PC-9 (cell line): ENCODE results near the gene CYP24A1. TPM values are rescaled to one million over a fixed set of nuclear protein-coding genes. Genes with fewer than 3 reads are reported as not detected.
A peak's percentile ranks its signal among the peaks of the same experiment; 100 is the strongest.

Experiments
- BruUV-seq: library from RNA; stranded (reverse); fragments of 400-500 nt; replicated peaks from 2 replicates; lab custom pipeline; 2021; lab: Mats Ljungman, UMichigan
- CTCF ChIA-PET: fragments of 300-600 bp; sonication (Branson Sonifier 250); formaldehyde crosslinking; loops from one replicate; lab custom pipeline; 2022; ENCODE audit warnings: antibody characterized with exemption; lab: Charles Lee
- POLR2A ChIA-PET: fragments of 300-600 bp; sonication (Branson Sonifier 250); formaldehyde crosslinking; loops from one replicate; lab custom pipeline; 2022; ENCODE audit warnings: antibody characterized with exemption; ENCODE audit not compliant: unreplicated experiment; lab: Charles Lee
- DNase-seq, 2 experiments: peaks; one replicate each; pipeline versions ENCODE4 v3.0.0 to v3.0.0-alpha.2; 2015 to 2022; ENCODE audit warnings: mixed read lengths in 1 of 2
- H2AFZ ChIP-seq: fragments of 200-600 bp; sonication (generic); 2 replicates; pipeline ENCODE4 v1.8.1; 2017; ENCODE audit warnings: antibody characterized with exemption
- H3F3A ChIP-seq: fragments of 200-600 bp; sonication (generic); 2 replicates; pipeline ENCODE4 v1.8.1; 2017; ENCODE audit warnings: antibody characterized with exemption, mild to moderate bottlenecking, low read depth; ENCODE audit not compliant: insufficient read depth
- H3K27ac ChIP-seq: fragments of 200-600 bp; sonication (generic); 2 replicates; pipeline ENCODE4 v1.6.1; 2016; ENCODE audit warnings: mixed run types
- H3K27me3 ChIP-seq: fragments of 200-600 bp; sonication (generic); 2 replicates; pipeline ENCODE4 v1.6.1; 2016; ENCODE audit warnings: low read depth, mixed run types; ENCODE audit not compliant: insufficient read depth
- H3K36me3 ChIP-seq: fragments of 200-600 bp; sonication (generic); 2 replicates; pipeline ENCODE4 v1.6.1; 2016; ENCODE audit warnings: low read depth, mixed run types
- H3K4me1 ChIP-seq: fragments of 200-600 bp; sonication (generic); replicated peaks from 2 replicates; pipeline ENCODE4 v1.6.1; 2016; ENCODE audit warnings: mixed run types; ENCODE audit not compliant: insufficient read depth
- H3K4me2 ChIP-seq: fragments of 200-600 bp; sonication (generic); 2 replicates; pipeline ENCODE4 v1.6.1; 2017; ENCODE audit warnings: mixed run types
- H3K4me3 ChIP-seq: fragments of 200-600 bp; sonication (generic); 2 replicates; pipeline ENCODE4 v1.6.1; 2016; ENCODE audit warnings: mixed run types
- H3K79me2 ChIP-seq: fragments of 200-600 bp; sonication (generic); 2 replicates; pipeline ENCODE4 v1.6.1; 2017; ENCODE audit warnings: low read depth, mixed run types
- H3K9me2 ChIP-seq: fragments of 200-600 bp; sonication (generic); 2 replicates; pipeline ENCODE4 v1.8.1; 2017; ENCODE audit warnings: mild to moderate bottlenecking; ENCODE audit not compliant: insufficient read depth
- H3K9me3 ChIP-seq: fragments of 200-600 bp; sonication (generic); 2 replicates; pipeline ENCODE4 v1.8.1; 2016; ENCODE audit warnings: low read depth; ENCODE audit not compliant: insufficient read depth
- H4K20me1 ChIP-seq: fragments of 200-600 bp; sonication (generic); 2 replicates; pipeline ENCODE4 v1.8.1; 2017; ENCODE audit not compliant: insufficient read depth
- CTCF ChIP-seq: fragments of 200-600 bp; sonication (generic); conservative IDR thresholded peaks from 2 replicates; pipeline ENCODE4 v1.6.1; 2017; ENCODE audit warnings: mixed run types, antibody characterized with exemption, mild to moderate bottlenecking, moderate library complexity
- EZH2 ChIP-seq: fragments of 200-600 bp; sonication (generic); IDR thresholded peaks from 2 replicates; pipeline ENCODE4 v1.8.0; 2017; ENCODE audit warnings: antibody characterized with exemption, low read depth
- intact Hi-C: fragments of 100-400 bp; cut with micrococcal nuclease; formaldehyde crosslinking; loops from one replicate; pipeline ENCODE4 v1.10.0; 2022; ENCODE audit not compliant: unreplicated experiment
- total RNA-seq: library from RNA; stranded (reverse); gene quantifications from 2 replicates; pipeline ENCODE4 v1.2.3, GENCODE V29; 2021

CYP24A1 gene
- total RNA-seq, 1 experiment from 2014 or later, result 4.9 TPM

GRCh38 chr20:54207743-54208547 is 34.2 kb upstream of the CYP24A1 start, which contains the start of gene PFDN4:
Gene PFDN4 (plus strand): TSS chr20:54208087. CDS start chr20:54208101, 14 bp downstream.
- DNase-seq, result peak; percentile 73 to 92
- intact Hi-C loops, result loop anchor here (1.0 to 10.0 kb wide), 2 partner anchors 141 to 1963 kb away; no protein-coding TSS in a partner anchor
- Histone ChIP-seq H3K9me2 (no peaks in the 10 kb centered on the region), H4K20me1 (peaks cover 20% of the 10 kb centered on the region; the same call in 1 of the 2 replicates), H3K27me3 (no peaks in the 10 kb centered on the region), H3K27ac (peak within 1 kb of the TSS; percentile 86), H2AFZ (peak within 1 kb of the TSS; percentile 85), H3K4me2 (peak within 1 kb of the TSS; percentile 93), H3K36me3 (peaks cover 21% of the 10 kb centered on the region; the same call in 1 of the 2 replicates), H3K79me2 (peaks cover 50% of the 10 kb centered on the region), H3K4me1 (peaks cover 15% of the 10 kb centered on the region), H3K9me3 (no peaks in the 10 kb centered on the region; the same call in 1 of the 2 replicates), H3F3A (no peaks in the 10 kb centered on the region), H3K4me3 (peak within 1 kb of the TSS; percentile 73)
- BruUV-seq, result no TSS peak
- ChIA-PET POLR2A (interaction anchor here (0.6 kb wide), 3 partner anchors 237 to 612 kb away, joined by 3 to 5 read pairs (median 3); no protein-coding TSS in a partner anchor), CTCF (interaction anchor here (0.5 to 0.7 kb wide), 6 partner anchors 112 to 513 kb away, joined by 3 to 10 read pairs (median 4); no protein-coding TSS in a partner anchor)
- TF ChIP-seq CTCF (peak; percentile 92), EZH2 (no peak)

DNA sequence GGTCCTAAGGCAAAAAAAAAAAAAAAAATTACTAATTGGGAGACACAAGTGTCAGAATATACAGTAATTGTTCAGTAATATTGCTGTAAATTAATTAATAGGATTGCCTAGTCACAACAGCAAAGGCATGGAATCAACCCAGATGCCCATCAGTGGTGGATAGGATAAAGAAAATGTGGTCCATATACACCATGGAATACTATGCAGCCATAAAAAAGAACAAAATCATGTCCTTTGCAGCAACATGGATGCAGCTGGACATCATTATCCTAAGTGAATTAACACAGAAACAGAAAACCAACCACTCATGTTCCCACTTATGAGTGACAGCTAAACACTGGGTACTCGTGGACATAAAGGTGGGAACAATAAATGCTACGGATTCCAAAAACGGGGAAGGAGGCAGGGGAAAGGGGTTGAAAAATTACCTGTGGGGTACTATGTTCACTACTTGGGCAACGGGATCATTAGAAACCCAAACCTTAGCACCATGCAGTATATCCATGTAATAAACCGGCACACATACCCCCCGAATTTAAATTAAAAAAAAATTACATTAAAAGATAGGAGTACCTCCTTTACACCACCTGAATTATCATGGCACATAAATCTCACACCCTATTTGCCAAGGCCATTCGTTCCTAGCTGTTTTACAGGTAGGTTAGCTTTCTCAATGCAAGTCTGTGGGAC is 33.4 kb upstream of the CYP24A1 start:
- peak overlapping the region; percentile 73; the same call in 1 of the 2 replicates for H3K4me3 ChIP-seq
- no peaks in the 10 kb centered on the region for H3F3A ChIP-seq
- H3K4me1 ChIP-seq, result peaks cover 15% of the 10 kb centered on the region
- no peaks in the 10 kb centered on the region for H3K27me3 ChIP-seq
- H3K36me3 ChIP-seq, result peaks cover 16% of the 10 kb centered on the region; the same call in 1 of the 2 replicates
- H3K9me3 ChIP-seq, result no peaks in the 10 kb centered on the region; the same call in 1 of the 2 replicates
- H3K9me2 ChIP-seq, result no peaks in the 10 kb centered on the region
- 0 out of 2 replicates have a peak, but pooled peaks cover 15% of the 10 kb centered on the region for H4K20me1 ChIP-seq
- ChIA-PET CTCF (interaction anchor here (0.5 to 0.7 kb wide), 5 partner anchors 111 to 440 kb away, joined by 3 to 10 read pairs (median 4); no protein-coding TSS in a partner anchor), POLR2A (interaction anchor here (0.6 kb wide), 1 partner anchor 301 kb away, joined by 5 read pairs; no protein-coding TSS in a partner anchor)
- intact Hi-C loops, result loop anchor here (1.0 to 10.0 kb wide), 2 partner anchors 140 to 1962 kb away; no protein-coding TSS in a partner anchor
- H3K27ac ChIP-seq, result peak overlapping the region; percentile 86; the same call in 1 of the 2 replicates
- H3K4me2 ChIP-seq, result peak overlapping the region; percentile 93
- DNase-seq, result no peak
- no TSS peak for BruUV-seq
- peaks cover 42% of the 10 kb centered on the region for H3K79me2 ChIP-seq
- H2AFZ ChIP-seq, result peak overlapping the region; percentile 85
- no peak for TF ChIP-seq CTCF
- TF ChIP-seq EZH2, result no peak

DNA sequence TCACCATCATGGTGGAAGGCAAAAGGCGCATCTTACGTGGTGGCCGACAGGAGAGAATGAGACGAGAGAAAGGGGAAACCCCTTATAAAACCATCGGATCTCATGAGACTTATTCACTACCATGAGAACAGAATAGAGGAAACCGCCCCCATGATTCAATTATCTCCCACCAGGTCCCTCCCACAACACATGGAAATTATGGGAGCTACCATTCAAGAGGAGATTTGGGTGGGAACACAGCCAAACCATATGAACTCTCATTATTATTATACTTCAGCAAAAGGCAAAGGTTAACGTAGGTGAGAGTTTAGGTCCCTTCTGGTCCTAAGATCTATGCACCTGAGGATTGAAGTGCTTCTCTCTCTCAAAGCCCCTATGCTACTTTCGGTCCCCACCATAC is 31.7 kb upstream of the CYP24A1 start:
- peaks cover 25% of the 10 kb centered on the region for H3K79me2 ChIP-seq
- H4K20me1 ChIP-seq, result 0 out of 2 replicates have a peak, but pooled peaks cover 10% of the 10 kb centered on the region
- no peaks in the 10 kb centered on the region for H3K9me2 ChIP-seq
- no peaks in the 10 kb centered on the region; the same call in 1 of the 2 replicates for H3K9me3 ChIP-seq
- TF ChIP-seq CTCF (no peak), EZH2 (no peak)
- DNase-seq, result no peak
- intact Hi-C loops, result loop anchor here (10.0 kb wide), 1 partner anchor 1961 kb away; no protein-coding TSS in a partner anchor
- no peak overlapping the region for H3K27ac ChIP-seq
- H3K36me3 ChIP-seq, result peaks cover 4% of the 10 kb centered on the region; the same call in 1 of the 2 replicates
- CTCF ChIA-PET, result no interaction called here
- H3F3A ChIP-seq, result peaks cover 15% of the 10 kb centered on the region; the same call in 1 of the 2 replicates
- BruUV-seq, result no TSS peak
- POLR2A ChIA-PET, result no interaction called here
- no peaks in the 10 kb centered on the region for H3K27me3 ChIP-seq
- H3K4me3 ChIP-seq, result no peak overlapping the region
- H3K4me1 ChIP-seq, result peaks cover 27% of the 10 kb centered on the region
- H3K4me2 ChIP-seq, result no peak overlapping the region
- H2AFZ ChIP-seq, result no peak overlapping the region
